CD4-positive, alpha-beta memory T cell (primary cell): ENCODE results near the gene HOXA5. TPM values are rescaled to one million over a fixed set of nuclear protein-coding genes. Genes with fewer than 3 reads are reported as not detected.

Experiments used
- CTCF ChIA-PET: fragments of 350-600 bp; sonication (Branson Sonifier 250); formaldehyde crosslinking; loops from one replicate; lab custom pipeline; 2021; ENCODE audit warnings: inconsistent platforms; ENCODE audit not compliant: partially characterized antibody; lab: Charles Lee
- POLR2A ChIA-PET: fragments of 350-600 bp; sonication (Branson Sonifier 250); formaldehyde crosslinking; loops from one replicate; lab custom pipeline; 2021; ENCODE audit not compliant: partially characterized antibody; lab: Charles Lee
- DNase-seq, 5 donors: peaks; one replicate each; pipeline versions ENCODE4 v3.0.0 to v3.0.0-alpha.2; 2020 to 2022; ENCODE audit warnings: mixed read lengths in 1 of 5
- H3K27ac ChIP-seq: one replicate; pipeline ENCODE4 v1.7.0; 2013; ENCODE audit warnings: low read depth, low read length
- H3K27me3 ChIP-seq: 2 replicates; pipeline ENCODE4 v1.7.0; 2013; ENCODE audit warnings: mild to moderate bottlenecking, low read length, moderate library complexity; ENCODE audit not compliant: insufficient read depth
- H3K36me3 ChIP-seq: 2 replicates; pipeline ENCODE4 v1.7.0; 2013; ENCODE audit warnings: mild to moderate bottlenecking, low read length, moderate library complexity; ENCODE audit not compliant: insufficient read depth
- H3K4me1 ChIP-seq: 2 replicates; pipeline ENCODE4 v1.7.0; 2013; ENCODE audit warnings: mild to moderate bottlenecking, low read length, moderate library complexity; ENCODE audit not compliant: insufficient read depth
- H3K4me3 ChIP-seq, 2 donors: one replicate each; pipeline ENCODE4 v1.7.0; 2013; ENCODE audit warnings: low read length in 2 of 2, mild to moderate bottlenecking in 1 of 2
- H3K9me3 ChIP-seq, 2 donors: one replicate each; pipeline ENCODE4 v1.7.0; 2013; ENCODE audit warnings: low read length in 2 of 2, control low read depth in 1 of 2; ENCODE audit not compliant: control insufficient read depth in 1 of 2
- H3K27ac Mint-ChIP-seq, 7 donors: one replicate each; pipeline ENCODE4 v1.8.0; 2020 to 2021; ENCODE audit warnings: mixed read lengths in 7 of 7, mild to moderate bottlenecking in 6 of 7, inconsistent platforms in 3 of 7, moderate library complexity in 3 of 7
- H3K27me3 Mint-ChIP-seq, 2 donors: one replicate each; pipeline ENCODE4 v1.8.0; 2020 to 2021; ENCODE audit warnings: mixed read lengths in 2 of 2
- H3K36me3 Mint-ChIP-seq, 2 donors: one replicate each; pipeline ENCODE4 v1.8.0; 2020 to 2021; ENCODE audit warnings: mixed read lengths in 2 of 2, inconsistent platforms in 1 of 2, mild to moderate bottlenecking in 1 of 2
- H3K4me1 Mint-ChIP-seq, 4 donors: one replicate each; pipeline ENCODE4 v1.8.0; 2020 to 2021; ENCODE audit warnings: mixed read lengths in 4 of 4, mild to moderate bottlenecking in 1 of 4
- H3K4me3 Mint-ChIP-seq, 8 donors: one replicate each; pipeline ENCODE4 v1.8.0; 2020 to 2021; ENCODE audit warnings: mixed read lengths in 8 of 8, mild to moderate bottlenecking in 7 of 8, moderate library complexity in 6 of 8, inconsistent platforms in 3 of 8
- H3K9me3 Mint-ChIP-seq, 8 donors: one replicate each; pipeline ENCODE4 v1.8.0; 2020 to 2021; ENCODE audit warnings: mixed read lengths in 8 of 8, mild to moderate bottlenecking in 5 of 8, inconsistent platforms in 3 of 8, moderate library complexity in 1 of 8
- intact Hi-C: fragments of 100-400 bp; cut with micrococcal nuclease; formaldehyde crosslinking; loops from one replicate; pipeline ENCODE4 v1.15.1; 2023
- polyA plus RNA-seq, 2 donors: library from polyadenylated mRNA; unstranded; fragments of 300-500 nt; fragmentation: Illumina TruSeq; gene quantifications; one replicate each; pipeline ENCODE4 v1.2.3, GENCODE V29; 2021
- total RNA-seq, 2 experiments: library from RNA; stranded (reverse); gene quantifications; one replicate each; pipeline ENCODE4 v1.2.3, GENCODE V29; 2021

Gene HOXA5
- total and polyA plus RNA-seq, 4 experiments from 2014 or later = not detected

DNA sequence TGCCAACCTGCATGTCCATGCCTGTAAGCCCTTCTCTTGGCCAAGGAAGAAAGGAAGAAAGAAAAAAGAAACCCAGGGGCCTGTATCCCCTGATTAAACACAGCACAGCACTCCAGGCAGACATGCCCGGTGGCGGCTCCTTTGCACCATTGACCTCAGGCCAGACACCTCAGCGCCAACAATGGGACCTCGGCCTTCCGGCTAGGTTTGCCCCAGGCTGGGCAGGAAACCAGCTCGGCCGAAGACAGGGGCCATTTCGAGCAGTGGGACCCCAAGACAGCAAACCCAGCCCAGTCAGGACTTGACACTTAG lies 27.8 kb upstream of the HOXA5 start:
- Histone ChIP-seq H3K9me3 (no peaks in the 10 kb centered on the region), H3K36me3 (no peaks in the 10 kb centered on the region), H3K27ac (no peak overlapping the region), H3K4me3 (no peak overlapping the region), H3K4me1 (peaks cover 42% of the 10 kb centered on the region), H3K27me3 (peaks cover 86% of the 10 kb centered on the region)
- ChIA-PET CTCF (interaction anchor here (1.5 to 1.9 kb wide), 3 partner anchors 8 to 1276 kb away, joined by 4 to 12 read pairs (median 4); no protein-coding TSS in a partner anchor), POLR2A (interaction anchor here (2.7 kb wide), 1 partner anchor 16 kb away, joined by 9 read pairs; no protein-coding TSS in a partner anchor)
- peaks cover 14 to 47% (median 22%) of the 10 kb centered on the region in 4 donors for H3K4me1 Mint-ChIP-seq
- peak overlapping the region in 5 of 8 donors; percentile 13 to 85 (median 61) for H3K4me3 Mint-ChIP-seq
- peaks cover 62 to 68% of the 10 kb centered on the region in 2 donors for H3K27me3 Mint-ChIP-seq
- peak overlapping the region in 3 of 7 donors; percentile 19 to 83 (median 75) for H3K27ac Mint-ChIP-seq
- intact Hi-C loops = no loop called here
- H3K9me3 Mint-ChIP-seq = peaks cover 0 to 37% (median 6%) of the 10 kb centered on the region in 8 donors
- no peak for DNase-seq
- peaks cover 0 to 2% of the 10 kb centered on the region in 2 donors for H3K36me3 Mint-ChIP-seq

DNA sequence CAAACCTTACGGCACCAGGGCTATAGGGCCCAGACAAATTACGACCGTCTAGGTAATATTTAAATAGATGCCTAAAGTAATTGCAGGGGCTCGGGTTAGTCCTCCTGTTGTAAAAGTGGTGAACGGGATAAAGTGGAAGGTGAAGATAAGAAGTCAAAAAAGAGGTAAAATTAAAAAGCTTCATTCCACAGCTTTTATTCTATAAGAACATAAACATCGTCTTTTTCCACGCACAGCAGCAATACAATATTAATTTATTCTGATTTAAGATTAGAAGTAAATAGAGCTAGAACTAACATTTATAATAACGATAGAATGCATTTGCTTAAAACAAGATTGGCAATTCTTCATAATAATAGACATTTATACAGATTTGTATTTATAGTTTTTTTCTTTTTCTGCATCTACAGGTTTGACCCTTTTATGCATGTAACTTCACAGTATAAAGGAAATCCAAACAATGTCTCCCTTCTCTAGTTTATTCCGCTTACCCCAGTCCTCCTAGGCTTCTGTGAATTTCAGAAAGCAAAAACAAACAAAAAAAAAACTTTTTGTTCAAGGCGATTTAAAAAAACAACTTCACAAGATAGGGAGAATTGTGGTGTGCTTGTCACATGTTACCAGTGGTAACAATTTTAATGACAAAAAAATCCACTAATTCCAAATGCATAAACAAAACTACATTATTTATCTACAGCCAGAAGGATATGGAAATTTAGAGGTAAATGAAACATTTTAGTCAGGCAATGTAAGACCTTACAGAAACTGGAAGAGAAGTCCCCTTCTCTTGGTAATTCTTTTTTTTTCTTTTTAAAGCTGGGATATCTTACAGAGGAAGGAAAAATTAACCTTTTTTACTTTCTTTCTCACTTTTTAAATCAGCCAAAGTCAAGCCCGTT lies 27.2 kb upstream of the HOXA5 start:
- peaks cover 0 to 42% (median 6%) of the 10 kb centered on the region in 8 donors for H3K9me3 Mint-ChIP-seq
- H3K36me3 ChIP-seq = no peaks in the 10 kb centered on the region
- H3K9me3 ChIP-seq = no peaks in the 10 kb centered on the region
- ChIA-PET POLR2A (interaction anchor here (0.7 to 2.7 kb wide), 3 partner anchors 13 to 16 kb away, joined by 3 to 9 read pairs (median 7); partner anchors contain the start of gene HOXA11), CTCF (interaction anchor here (1.0 to 1.9 kb wide), 6 partner anchors 9 to 1276 kb away, joined by 3 to 12 read pairs (median 4); no protein-coding TSS in a partner anchor)
- no peak for DNase-seq
- H3K27ac Mint-ChIP-seq = peak overlapping the region in 3 of 7 donors; percentile 22 to 83 (median 55)
- H3K4me3 Mint-ChIP-seq = peak overlapping the region in 5 of 8 donors; percentile 17 to 50 (median 26)
- H3K27me3 ChIP-seq = peaks cover 92% of the 10 kb centered on the region
- no peak overlapping the region for H3K27ac ChIP-seq
- peaks cover 48% of the 10 kb centered on the region for H3K4me1 ChIP-seq
- H3K4me1 Mint-ChIP-seq = peaks cover 16 to 50% (median 25%) of the 10 kb centered on the region in 4 donors
- intact Hi-C loops = no loop called here
- H3K27me3 Mint-ChIP-seq = peaks cover 61 to 65% of the 10 kb centered on the region in 2 donors
- H3K4me3 ChIP-seq = no peak overlapping the region
- peaks cover 0 to 2% of the 10 kb centered on the region in 2 donors for H3K36me3 Mint-ChIP-seq

DNA sequence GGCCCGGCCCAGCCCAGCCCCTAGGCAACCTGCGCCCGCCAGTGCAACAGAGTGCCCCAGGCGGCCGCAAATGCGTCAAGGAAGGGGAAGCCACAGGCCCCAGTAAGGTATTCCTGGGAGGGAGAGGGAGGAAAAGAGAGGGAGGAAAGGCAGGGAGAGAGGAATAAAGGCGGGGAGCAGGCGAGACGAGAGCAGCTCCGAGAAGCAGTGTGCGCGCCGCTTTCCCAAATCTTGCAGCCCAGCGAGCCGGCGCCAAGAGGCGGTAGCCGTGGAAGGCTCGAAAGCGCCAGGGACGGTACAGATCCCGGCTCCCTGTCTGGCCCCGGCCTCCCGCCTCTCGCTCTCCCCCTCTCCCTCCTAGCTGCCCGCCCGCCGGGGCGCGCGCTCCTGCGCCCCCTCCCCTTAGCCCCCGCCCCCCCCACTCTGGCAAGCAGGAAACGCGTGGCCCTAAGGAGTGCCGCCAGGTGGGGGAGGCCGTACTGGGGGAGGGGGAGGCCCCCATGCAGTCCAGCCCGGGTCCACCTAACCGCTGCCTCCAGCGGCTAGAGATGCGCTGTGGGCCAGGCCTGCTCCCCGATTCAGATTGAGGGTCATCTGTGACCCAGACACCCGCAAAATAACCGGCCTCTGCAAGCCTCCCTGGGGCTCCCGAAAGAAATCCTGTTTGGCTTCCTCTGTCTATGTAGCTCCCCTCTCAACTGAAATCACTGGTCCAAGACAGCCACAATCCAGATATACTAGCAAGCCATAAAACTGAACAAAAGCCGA lies 26.4 kb upstream of the HOXA5 start:
- H3K36me3 ChIP-seq = no peaks in the 10 kb centered on the region
- H3K4me3 Mint-ChIP-seq = peak overlapping the region in 6 of 8 donors; percentile 17 to 62 (median 43)
- intact Hi-C loops = loop anchor here (5.0 to 10.0 kb wide), 4 partner anchors 665 to 1308 kb away; partner anchors contain the start of gene SNX10
- peaks cover 19 to 49% (median 28%) of the 10 kb centered on the region in 4 donors for H3K4me1 Mint-ChIP-seq
- H3K9me3 Mint-ChIP-seq = peaks cover 0 to 48% (median 7%) of the 10 kb centered on the region in 8 donors
- CTCF ChIA-PET = interaction anchor here (1.0 to 1.9 kb wide), 5 partner anchors 9 to 800 kb away, joined by 3 to 12 read pairs (median 4); no protein-coding TSS in a partner anchor
- POLR2A ChIA-PET = interaction anchor here (1.5 to 2.7 kb wide), 2 partner anchors 14 to 17 kb away, joined by 7 to 9 read pairs; no protein-coding TSS in a partner anchor
- peaks cover 0 to 2% of the 10 kb centered on the region in 2 donors for H3K36me3 Mint-ChIP-seq
- peaks cover 55 to 61% of the 10 kb centered on the region in 2 donors for H3K27me3 Mint-ChIP-seq
- peak overlapping the region in 3 of 7 donors; percentile 46 to 83 (median 57) for H3K27ac Mint-ChIP-seq
- H3K27ac ChIP-seq = no peak overlapping the region
- peak in 1 of 5 donors; percentile 26 for DNase-seq
- H3K4me3 ChIP-seq = no peak overlapping the region
- peaks cover 92% of the 10 kb centered on the region for H3K27me3 ChIP-seq
- no peaks in the 10 kb centered on the region for H3K9me3 ChIP-seq
- H3K4me1 ChIP-seq = peaks cover 56% of the 10 kb centered on the region

DNA sequence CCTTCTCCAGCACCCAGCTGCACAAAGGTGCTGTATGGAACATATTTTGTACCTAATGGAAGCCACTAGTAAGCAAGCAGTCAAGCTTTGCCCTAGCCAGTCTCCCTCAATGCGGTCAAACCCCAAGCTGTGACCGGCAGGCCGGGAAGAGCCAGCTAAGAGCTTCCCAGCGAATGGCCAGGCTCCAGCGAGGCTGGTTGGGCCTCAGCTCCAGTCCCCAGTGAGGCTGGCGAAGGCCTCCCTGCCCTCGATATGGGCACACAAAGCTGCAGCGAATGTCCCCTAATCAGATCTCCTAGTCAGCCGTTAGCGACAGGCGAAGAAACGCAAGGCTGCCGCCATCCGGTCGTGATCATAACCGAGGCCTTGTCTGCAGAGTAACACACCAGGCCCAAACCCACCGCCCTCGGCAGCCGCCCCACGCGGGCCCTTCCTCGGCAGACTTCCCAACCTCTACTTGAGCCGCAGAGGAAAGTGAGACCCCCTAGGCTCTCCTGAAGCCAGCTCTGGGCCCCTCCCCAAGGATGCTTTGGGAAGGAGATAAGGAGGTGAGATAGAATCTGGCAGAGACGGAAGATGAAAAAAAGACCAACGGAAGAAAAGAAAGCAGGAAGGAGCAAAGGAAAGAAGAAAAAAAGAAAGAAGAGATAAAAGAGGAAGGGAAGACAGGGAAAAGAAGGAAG lies 24.9 kb upstream of the HOXA5 start:
- Histone ChIP-seq H3K27ac (no peak overlapping the region), H3K4me1 (peaks cover 51% of the 10 kb centered on the region), H3K27me3 (peaks cover 92% of the 10 kb centered on the region), H3K36me3 (no peaks in the 10 kb centered on the region), H3K9me3 (no peaks in the 10 kb centered on the region), H3K4me3 (no peak overlapping the region)
- Mint-ChIP-seq H3K36me3 (peaks cover 0 to 2% of the 10 kb centered on the region in 2 donors), H3K4me1 (peaks cover 21 to 45% (median 32%) of the 10 kb centered on the region in 4 donors), H3K9me3 (peaks cover 0 to 57% (median 7%) of the 10 kb centered on the region in 8 donors), H3K27ac (peak overlapping the region in 6 of 7 donors; percentile 20 to 85 (median 82)), H3K4me3 (peak overlapping the region in 7 of 8 donors; percentile 33 to 77 (median 65)), H3K27me3 (peaks cover 59 to 68% of the 10 kb centered on the region in 2 donors)
- intact Hi-C loops = loop anchor here (1.0 to 10.0 kb wide), 5 partner anchors 11 to 1306 kb away; partner anchors contain the start of gene SNX10
- CTCF ChIA-PET = interaction anchor here (1.0 to 2.0 kb wide), 4 partner anchors 11 to 19 kb away, joined by 3 to 18 read pairs (median 4); no protein-coding TSS in a partner anchor
- POLR2A ChIA-PET = interaction anchor here (1.0 kb wide), 1 partner anchor 22 kb away, joined by 3 read pairs; no protein-coding TSS in a partner anchor
- DNase-seq = peak in 1 of 5 donors; percentile 31

DNA sequence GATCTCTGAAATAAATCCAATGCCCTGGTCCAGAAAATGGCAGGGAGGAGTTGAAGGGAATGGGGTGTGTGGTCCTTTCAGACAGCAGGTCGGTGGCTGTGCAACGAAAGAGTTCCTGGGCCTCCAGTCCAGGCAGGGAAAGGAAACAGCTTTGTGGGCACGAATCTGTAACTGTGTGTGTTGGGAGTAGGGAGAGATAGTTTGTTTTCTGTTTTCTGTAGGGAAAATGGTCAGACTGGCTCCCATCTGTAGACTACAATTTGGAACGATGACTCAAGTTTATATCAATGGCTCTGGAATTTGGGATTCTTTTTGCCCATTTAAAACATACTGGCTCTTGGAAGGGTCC lies 24.4 kb upstream of the HOXA5 start:
- Mint-ChIP-seq H3K9me3 (peaks cover 0 to 57% (median 7%) of the 10 kb centered on the region in 8 donors), H3K4me1 (peaks cover 21 to 45% (median 31%) of the 10 kb centered on the region in 4 donors), H3K36me3 (peaks cover 0 to 2% of the 10 kb centered on the region in 2 donors), H3K27me3 (peaks cover 61 to 72% of the 10 kb centered on the region in 2 donors), H3K27ac (peak overlapping the region in 4 of 7 donors; percentile 57 to 85 (median 82)), H3K4me3 (peak overlapping the region in 6 of 8 donors; percentile 4 to 43 (median 28))
- no peak overlapping the region for H3K4me3 ChIP-seq
- intact Hi-C loops = loop anchor here (1.0 to 10.0 kb wide), 5 partner anchors 11 to 1306 kb away; partner anchors contain the start of gene SNX10
- H3K4me1 ChIP-seq = peaks cover 48% of the 10 kb centered on the region
- CTCF ChIA-PET = interaction anchor here (1.0 to 2.0 kb wide), 4 partner anchors 10 to 20 kb away, joined by 3 to 18 read pairs (median 4); no protein-coding TSS in a partner anchor
- H3K27ac ChIP-seq = no peak overlapping the region
- POLR2A ChIA-PET = interaction anchor here (0.6 to 1.0 kb wide), 2 partner anchors 23 to 26 kb away, joined by 3 read pairs; no protein-coding TSS in a partner anchor
- H3K27me3 ChIP-seq = peaks cover 92% of the 10 kb centered on the region
- no peaks in the 10 kb centered on the region for H3K36me3 ChIP-seq
- DNase-seq = no peak
- H3K9me3 ChIP-seq = no peaks in the 10 kb centered on the region
